NT2/D1 (cell line): ENCODE measurements around the gene CDH18.

Experiments
- SUZ12 ChIP-seq: IDR thresholded peaks from 2 replicates; pipeline ENCODE4 v1.6.1; 2011; ENCODE audit not compliant: insufficient read length, insufficient read depth; ENCODE audit errors: extremely low read depth
- YY1 ChIP-seq: IDR thresholded peaks from 2 replicates; pipeline ENCODE4 v1.6.1; 2011; ENCODE audit not compliant: insufficient read length, insufficient read depth

GRCh38 chr5:19920761-19921160 lies 67.2 kb downstream of the CDH18 start:
- TF ChIP-seq SUZ12 (no peak), YY1 (no peak)
